NCI-H345 treated with DMSO at 0.1 percent for 48 hours (cell line): ENCODE measurements around the gene QSOX2.

Experiments
- DNase-seq: peaks from one replicate; lab custom pipeline; 2025; ENCODE audit not compliant: unreplicated experiment; lab: John Stamatoyannopoulos, UW

The QSOX2 gene

DNA sequence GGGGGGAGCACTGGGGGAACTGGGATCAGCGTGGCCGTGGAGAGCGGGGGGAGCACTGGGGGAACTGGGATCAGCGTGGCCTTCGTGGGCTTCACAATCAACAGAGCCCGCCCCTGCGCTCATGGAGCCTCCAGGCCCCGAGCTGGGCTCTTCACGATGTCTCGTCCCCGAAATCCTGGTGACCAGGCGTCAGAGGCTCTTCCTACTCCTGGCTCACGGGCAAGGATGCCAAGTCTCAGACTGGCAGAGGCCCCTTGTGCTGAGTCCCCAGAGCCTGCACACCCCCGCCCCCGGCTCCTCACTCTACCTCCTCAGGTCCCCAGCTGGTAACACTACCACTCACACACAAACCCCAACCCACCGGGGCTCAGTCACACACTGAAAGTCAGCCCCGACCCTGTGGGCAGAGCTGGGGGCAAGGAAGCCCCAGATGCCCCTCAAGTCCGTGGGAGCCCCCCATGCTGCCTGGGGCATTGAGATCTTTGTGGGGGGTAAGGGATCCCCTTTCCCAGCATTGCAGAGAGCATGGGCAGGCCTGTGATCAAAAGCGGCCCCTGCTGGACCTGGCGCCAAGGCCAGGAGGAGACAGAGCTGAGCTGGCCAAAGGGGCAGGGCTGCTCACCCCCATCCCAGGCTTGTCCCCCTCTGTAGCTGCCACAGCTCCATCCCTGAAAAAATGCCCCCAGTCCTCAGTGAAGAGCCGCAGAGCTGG is 67.4 kb downstream of the QSOX2 start:
- DNase-seq = no peak

DNA sequence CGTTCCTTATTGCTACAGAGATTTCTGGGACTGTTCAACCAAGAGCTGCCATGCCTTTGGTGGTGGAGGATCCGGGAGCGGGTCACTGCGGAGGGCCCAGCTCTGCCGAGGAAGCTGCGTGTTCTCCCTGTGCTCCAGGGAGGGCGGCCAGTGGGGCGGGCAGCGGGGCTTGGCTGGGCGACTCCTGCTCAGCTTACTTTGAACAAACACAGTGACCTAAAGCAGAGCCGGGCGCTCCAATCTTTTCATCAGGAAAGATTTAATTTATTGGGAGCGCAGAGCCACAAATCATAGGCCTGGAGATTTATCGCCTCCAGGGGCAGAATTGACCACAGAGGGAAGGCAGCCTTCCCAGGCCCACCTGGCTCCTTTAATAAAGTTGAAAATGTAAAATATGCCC is 68.4 kb downstream of the QSOX2 start:
- DNase-seq = no peak

DNA sequence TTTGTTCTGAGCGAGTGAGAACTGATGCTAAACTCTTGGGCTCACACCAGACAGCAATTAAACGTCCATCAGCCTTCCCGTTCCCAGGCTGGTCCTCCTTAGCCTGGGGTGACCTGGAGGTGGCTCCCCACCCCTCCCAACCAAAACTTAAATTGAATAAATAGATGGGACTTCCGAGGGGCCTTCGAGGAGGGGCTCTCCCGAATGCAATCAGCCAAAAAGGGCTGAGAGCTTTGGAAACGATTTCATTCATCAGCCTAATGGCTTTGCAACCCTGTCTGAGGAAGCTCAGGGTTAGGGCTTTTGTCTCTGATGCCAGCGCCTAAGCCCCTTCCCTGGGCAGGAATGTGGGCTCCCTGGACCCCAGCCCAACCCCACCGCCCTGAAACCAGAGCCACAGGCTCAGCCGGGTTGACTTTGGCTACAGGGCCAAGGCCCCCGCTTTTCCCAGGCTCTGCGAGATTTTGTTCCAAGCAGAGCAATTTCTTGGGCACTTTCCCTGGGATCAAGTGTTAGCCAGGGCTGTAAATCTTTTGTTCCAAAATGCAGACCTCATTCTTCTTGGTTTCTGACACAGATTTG is 69.9 kb downstream of the QSOX2 start:
- no peak for DNase-seq

DNA sequence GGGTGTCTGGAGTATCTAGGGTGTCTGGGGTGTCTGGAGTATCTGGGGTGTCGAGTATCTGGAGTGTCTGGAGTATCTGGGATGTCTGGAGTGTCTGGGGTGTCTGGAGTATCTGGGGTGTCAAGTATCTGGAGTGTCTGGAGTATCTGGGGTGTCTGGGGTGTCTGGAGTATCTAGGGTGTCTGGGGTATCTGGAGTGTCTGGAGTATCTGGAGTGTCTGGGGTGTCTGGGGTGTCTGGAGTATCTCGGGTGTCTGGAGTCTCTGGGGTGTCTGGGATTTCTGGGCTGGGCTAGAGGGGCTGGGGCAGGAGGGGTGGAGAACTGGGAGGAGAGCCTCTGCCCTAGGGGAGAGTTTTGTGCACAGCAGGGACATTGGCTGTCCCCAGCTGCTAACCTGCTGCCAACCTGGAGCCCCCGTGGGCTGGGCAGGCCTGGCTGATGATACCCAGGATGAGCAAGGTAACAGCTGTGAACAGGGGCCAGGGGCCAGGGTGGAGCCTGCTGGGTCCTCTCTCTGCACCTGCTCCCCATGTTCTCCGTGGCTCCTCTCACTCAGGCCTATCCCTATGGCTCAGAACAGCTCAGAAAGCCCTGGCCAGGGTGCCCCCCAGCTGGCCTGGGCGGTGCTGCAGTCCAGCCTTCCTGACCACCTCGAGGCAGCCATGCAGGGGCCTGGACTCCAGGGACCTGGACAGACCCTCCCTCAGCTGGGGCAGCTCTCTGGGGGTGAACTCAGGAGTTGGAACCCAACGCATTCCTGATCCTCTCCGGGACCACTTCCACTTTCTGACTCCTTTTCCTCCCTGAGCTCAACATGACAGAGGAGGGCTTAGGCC is 70.6 kb downstream of the QSOX2 start:
- DNase-seq = no peak

DNA sequence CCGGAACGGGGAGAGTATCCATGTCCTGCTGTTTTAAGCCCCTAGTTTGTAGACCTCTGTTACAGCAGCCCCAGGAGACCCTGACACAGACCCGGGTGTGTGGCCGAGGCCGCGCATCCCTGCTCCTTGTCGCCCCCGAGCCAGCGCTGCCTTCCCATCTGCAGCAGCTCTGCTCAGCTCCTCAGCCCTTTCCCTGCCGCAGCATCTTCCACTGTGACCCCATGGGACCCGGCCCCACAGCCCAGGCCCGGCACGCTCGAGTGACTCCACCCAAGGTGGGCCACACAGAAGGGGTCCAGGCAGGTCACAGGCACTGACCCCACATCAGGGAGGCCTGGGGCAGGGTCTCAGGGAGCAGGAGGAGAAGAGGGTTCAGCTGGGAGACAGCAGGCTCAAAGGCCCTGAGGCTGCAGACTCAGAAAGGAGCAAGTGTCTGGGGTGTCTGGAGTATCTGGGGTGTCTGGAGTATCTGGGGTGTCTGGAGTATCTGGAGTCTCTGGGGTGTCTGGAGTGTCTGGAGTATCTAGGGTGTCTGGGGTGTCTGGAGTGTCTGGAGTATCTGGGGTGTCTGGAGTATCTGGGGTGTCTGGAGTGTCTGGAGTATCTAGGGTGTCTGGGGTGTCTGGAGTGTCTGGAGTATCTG is 71.8 kb downstream of the QSOX2 start:
- DNase-seq = no peak

DNA sequence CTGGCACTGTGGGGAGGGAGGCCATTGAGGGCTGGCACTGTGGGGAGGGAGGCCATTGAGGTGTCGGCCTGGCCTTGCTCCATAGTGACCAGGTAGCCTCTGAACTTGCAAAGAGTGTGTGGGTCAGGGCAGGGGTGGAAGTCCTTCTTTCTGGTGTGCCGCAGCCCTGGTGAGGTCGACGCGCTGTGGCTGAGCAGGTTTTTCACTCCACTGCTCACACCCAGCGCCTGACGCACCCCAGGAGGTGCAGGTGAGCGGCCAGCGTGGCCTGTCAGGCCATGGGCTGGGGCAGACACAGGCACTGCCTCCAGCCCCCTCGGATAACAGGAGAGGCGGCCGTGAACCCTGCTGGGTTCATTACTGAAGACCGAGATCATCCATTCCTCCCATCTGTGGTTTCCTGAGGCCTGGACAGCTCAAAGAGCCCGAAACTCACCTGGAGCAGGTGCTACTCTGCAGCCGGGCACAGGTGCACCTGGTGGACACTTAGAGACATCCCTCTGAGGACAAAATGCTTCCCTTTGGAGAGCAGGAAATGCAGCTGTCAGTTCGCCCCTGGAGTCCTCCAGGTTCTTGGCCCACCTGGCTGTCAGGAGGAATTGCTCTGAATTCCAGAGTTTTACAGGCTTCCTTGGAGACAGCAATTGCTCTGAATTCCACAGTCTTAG is 73.1 kb downstream of the QSOX2 start:
- DNase-seq = peak; percentile 21

DNA sequence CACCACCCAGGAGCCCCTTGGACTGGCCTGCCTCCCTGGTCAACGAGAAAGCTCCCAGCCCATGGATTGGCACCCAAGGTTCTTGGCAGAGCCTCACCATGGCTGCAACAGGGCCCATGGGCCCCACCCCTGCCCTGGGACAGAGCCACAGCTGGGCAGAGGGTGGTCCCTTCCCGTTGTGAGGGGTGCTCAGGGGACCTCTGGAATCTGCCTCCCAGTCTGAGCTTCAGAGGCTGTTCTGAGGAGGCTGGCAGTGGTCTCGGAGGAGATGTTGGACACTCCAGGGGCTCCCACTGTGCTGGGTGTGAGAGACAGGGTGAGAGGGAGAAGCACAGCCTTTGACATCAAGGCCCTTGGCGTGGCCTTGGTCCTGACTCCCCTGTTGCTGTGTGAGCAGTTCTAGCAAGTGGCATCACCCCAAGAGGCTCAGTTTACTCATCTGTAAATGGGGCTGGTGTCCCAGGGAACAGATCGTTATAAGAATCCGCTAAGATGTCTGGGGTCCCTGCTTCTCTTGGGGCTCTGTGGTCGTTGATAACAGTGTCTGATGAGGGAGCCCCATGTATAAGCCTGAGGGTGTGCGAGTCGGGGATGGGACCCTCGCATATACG is 73.7 kb downstream of the QSOX2 start:
- no peak for DNase-seq

DNA sequence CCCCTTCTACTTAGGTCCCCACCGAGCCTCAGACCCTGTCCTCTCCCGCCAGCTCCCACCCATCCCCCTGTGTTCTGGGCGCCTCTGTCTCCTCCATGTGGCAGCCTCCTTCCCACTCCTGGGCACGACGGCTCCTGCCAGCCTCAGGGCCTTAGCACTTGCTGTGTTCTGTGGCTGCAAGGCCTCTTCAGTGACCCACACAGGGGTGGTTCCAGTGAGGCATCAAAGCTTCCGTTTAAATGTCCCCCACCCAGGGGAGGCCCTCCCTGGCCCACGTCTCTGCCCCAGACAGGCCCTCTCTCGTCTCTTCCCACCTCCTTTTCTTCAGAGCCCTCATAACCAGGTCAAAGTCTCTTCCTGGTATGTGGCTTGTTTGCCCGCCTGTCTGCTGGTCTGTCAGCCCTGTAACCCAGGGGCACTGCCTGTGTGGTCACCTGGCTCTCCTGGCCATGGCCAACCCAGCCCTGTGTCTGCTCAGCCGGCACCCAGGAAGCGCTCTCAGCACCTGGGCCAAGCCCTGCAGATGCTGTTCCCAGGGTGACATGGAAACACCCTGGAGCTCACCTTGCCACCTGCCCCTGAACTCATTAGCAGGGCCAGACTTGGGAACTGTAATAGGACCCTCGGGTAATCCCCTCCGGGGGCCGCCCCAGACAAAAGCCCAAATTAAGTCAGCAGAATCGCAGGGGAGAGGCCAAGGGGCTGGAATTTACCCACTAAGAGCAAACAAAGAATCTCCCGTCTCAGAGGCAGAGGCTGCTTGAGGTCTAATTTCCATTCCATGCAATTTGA is 74.4 kb downstream of the QSOX2 start:
- peak; percentile 48 for DNase-seq

DNA sequence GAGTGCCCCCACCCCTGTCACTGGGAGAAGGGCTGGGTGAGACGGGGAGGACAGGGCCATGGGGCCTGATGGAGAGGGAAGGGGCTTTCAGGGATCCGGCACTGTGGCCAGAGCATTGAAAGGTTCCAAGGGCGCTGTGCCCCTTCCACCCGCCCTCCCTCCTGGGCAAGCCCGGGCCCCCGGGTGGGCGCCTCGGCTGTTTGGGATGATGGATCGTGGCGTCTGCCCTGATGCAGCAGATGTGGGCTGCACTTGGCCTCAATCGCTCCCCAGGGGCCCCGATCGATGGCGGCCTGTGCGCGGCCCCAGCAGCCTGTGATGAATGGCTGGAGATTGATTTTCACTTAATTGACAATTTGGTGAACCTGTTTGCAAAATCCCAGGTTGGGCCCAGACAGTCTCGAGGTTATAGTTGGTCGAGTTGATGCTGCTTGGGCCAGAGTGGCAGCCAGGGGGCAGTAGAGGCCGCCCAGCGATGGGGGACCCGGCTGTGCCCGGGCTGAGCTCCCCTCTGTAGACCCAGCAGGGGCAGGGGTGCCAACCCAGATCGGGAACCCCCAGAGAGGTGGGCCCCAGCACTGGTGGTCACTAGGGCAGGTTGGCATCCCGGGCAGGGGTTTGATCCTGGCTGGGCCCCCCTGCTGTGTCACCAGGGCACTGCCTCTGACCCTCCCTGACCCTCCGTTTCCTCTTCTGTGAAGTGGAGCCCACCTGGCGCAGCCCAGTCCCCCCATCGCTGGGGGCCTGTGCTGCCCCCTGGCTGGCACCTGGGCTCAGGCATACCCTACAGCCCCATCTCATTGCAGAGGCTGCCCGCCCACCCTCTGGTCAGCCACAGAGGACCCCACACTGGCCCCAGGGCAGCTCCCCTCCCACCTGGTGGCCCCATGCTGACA is 75.4 kb downstream of the QSOX2 start:
- no peak for DNase-seq

DNA sequence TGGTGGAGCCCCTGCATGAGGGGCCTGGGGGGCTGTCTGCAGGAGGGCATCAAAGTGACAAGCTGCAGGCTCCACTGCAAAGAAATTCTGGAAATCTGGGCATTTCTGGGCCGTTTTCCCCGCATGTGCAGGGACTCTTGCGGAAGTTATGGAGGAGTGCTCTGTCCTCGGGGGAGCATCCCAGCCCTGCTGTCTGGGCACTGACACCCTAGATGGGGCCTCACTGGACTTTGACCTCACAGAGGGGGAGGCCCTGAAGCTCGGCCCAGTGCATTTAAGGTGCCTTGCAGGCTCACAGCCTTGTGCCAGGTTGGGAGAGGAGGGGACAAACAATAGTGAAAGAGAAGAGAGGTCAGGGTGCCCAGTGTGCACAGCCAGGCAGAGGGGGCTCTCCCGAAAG is 76.1 kb downstream of the QSOX2 start:
- no peak for DNase-seq

DNA sequence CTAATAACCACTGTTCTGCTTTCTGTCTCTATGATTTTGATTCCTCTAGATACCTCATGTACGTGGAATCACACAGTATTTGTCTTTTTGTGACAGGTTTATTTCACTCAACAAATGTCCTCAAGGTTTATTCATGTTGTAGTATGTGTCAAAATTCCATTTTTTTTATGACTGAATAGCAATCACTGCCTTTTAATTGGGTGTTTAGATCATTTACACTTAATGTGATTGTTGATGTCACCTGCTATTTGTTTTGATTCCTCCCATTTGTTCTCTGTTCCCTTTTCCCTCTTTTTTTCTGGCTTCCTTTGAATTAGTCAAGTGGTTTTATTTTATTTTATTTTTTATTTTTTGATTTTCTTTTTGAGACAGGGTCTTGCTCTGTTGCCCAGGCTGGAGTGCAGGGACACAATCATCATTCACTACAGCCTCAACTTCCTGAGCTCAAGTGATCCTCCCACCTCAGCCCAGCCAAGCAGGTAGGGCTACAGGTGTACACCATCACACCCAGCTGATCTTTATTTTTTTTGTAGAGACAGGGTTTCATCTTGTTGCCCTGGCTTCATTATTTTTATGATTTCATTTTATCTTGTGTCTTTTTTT is 82.3 kb downstream of the QSOX2 start:
- no peak for DNase-seq

DNA sequence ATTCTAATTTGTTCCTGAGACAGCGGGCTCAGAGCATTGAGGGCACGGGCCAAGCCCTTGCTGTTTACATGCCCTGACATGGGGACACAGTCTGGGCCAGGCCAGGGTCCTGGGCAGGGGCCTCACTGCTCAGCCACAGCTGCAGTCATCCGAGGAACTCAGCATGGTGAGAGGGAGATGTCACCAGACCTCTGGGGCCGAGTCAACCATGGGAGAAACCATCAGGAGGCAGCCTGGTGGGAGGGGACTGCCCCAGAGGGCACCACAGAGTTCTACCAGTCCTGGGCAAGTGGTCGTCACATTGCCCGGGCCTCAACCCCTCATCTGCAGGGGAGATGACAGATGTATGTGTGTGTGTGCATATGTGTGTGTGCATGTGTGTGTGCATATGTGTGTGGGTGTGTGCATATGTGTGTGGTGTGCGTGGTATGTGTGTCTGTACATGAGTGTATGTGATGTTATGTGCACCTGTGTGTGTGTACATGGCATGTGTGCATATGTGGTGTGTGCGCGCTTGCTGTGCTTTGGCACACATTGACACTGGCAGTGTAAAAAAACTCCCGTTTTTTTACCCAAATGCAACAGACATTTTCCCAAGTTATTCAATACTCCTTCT is 84.5 kb downstream of the QSOX2 start:
- DNase-seq = no peak

DNA sequence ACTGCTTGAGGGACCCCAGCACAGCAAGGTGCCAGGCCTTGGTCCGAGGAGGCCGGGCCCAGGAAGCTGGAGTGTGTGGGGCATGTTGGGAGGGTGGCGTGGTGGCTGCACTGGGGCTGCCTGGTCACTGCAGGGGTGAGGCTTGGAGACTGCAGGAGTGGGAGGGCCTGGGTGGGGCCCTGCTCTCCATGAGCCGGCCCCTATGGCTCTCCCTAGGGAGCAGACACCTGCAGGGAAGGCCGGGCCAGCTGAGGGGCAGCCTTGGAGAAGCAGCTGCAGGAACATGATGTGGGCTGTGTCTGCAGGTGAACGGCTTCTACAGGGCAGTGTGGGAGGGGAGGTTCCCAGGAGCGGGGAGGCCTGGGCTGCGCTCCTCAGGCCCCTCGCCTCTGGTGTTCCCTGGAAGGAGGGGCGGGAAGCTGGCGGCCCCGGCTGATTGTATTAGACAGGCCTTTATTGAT is 85.2 kb downstream of the QSOX2 start:
- peak; percentile 73 for DNase-seq

DNA sequence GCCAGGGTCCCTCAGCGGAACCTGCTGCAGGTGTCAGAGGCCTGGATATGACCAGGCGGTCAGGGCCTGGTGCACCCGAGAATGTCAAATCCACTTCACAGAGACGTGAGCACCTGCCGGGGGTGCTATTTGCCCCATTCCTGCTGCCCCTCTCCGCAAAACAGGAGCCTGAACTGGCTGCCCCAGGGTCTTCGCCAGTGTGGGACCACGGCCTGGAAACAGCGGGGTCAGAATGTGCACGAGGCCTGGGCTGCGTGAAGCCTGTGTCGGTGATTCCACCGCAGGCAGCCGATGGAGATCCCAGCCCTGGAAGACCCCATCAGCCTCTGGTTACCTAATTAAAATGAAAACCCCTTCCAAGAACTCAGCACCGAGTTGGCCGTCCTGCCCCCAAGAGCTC is 85.8 kb downstream of the QSOX2 start:
- no peak for DNase-seq

DNA sequence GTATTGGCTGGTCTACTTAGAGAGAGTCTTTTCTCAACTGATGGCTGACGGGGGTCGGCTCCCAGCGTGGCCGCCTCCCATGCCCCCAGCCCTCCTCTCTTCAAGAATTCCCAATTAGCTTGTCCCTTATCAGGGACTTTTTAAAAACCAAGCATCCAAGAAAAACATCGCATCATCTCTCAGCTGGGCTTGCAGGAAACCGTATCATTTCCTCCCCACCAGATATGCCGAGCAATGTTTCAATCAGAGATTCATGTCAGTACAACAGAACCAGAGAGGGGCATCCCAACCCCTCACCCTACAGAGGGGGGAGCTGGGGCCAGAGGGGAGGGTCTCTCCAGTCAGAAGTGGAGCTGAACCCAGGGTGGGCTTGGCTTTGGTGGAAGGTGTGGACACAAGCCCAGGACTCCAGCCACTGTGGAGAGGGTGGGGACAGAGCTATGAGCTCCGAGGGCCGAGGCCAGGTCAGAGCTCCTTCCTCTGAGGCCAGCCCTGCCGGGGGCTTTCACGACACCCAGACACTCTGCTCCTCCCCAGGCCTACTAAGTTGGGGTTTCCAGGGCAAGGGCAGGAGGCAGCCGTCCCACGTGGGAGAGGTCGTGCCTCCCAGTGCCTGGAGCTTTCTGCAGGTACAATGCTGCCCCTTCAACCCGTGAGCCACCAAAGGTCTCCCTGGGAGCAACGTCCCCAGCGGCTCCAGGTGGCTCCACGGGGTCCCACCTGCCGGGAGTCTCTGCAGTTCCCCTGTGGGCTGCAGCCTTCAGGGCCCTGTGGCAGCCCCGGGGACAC is 87.9 kb downstream of the QSOX2 start:
- DNase-seq = no peak
